WTC11 (cell line): ENCODE measurements around the gene DSG3.

Experiments used
- ATF1 ChIP-seq: sonication (generic); formaldehyde crosslinking; IDR thresholded peaks from 2 replicates; pipeline ENCODE4 v1.8.1; 2023; ENCODE audit warnings: mild to moderate bottlenecking, moderate library complexity, missing genetic modification reagents
- ATF6 ChIP-seq: sonication (generic); formaldehyde crosslinking; IDR thresholded peaks from 2 replicates; pipeline ENCODE4 v1.8.1; 2023; ENCODE audit warnings: mild to moderate bottlenecking, missing genetic modification reagents
- CREM ChIP-seq: sonication (generic); formaldehyde crosslinking; IDR thresholded peaks from 2 replicates; pipeline ENCODE4 v1.8.1; 2022; ENCODE audit warnings: mild to moderate bottlenecking, missing genetic modification reagents, moderate library complexity
- FOXK1 ChIP-seq: sonication (generic); formaldehyde crosslinking; IDR thresholded peaks from 2 replicates; pipeline ENCODE4 v1.8.0; 2022; ENCODE audit warnings: mild to moderate bottlenecking, moderate library complexity, missing genetic modification reagents
- KAT7 ChIP-seq: sonication (generic); formaldehyde crosslinking; IDR thresholded peaks from 2 replicates; pipeline ENCODE4 v1.8.1; 2023; ENCODE audit warnings: missing genetic modification reagents, mild to moderate bottlenecking, borderline replicate concordance
- OVOL2 ChIP-seq: fragments of 250-450 bp; sonication (Bioruptor Pico); IDR thresholded peaks from 2 replicates; pipeline ENCODE4 v1.9.0; 2021; ENCODE audit warnings: mild to moderate bottlenecking, borderline replicate concordance
- SP1 ChIP-seq: sonication (generic); formaldehyde crosslinking; conservative IDR thresholded peaks from 2 replicates; pipeline ENCODE4 v1.8.1; 2022; ENCODE audit warnings: missing genetic modification reagents
- ZNF138 ChIP-seq: sonication (generic); formaldehyde crosslinking; conservative IDR thresholded peaks from 2 replicates; pipeline ENCODE4 v1.8.1; 2022; ENCODE audit warnings: mild to moderate bottlenecking, moderate library complexity, missing genetic modification reagents
- ZNF263 ChIP-seq: sonication (generic); formaldehyde crosslinking; IDR thresholded peaks from 2 replicates; pipeline ENCODE4 v1.8.1; 2022; ENCODE audit warnings: low read depth, mild to moderate bottlenecking, moderate library complexity, missing genetic modification reagents
- TF ChIP-seq, protein P1 (sequence below): fragments of 200-600 bp; IDR thresholded peaks from 2 replicates; pipeline ENCODE4 v1.8.0; 2022; ENCODE audit warnings: antibody characterized with exemption
- TF ChIP-seq, protein P2 (sequence below): sonication (generic); formaldehyde crosslinking; IDR thresholded peaks from 2 replicates; pipeline ENCODE4 v1.8.0; 2022; ENCODE audit warnings: missing genetic modification reagents
- TF ChIP-seq, protein P3 (sequence below): sonication (generic); formaldehyde crosslinking; conservative IDR thresholded peaks from 2 replicates; pipeline ENCODE4 v1.8.1; 2022; ENCODE audit warnings: mild to moderate bottlenecking, missing genetic modification reagents
- TF ChIP-seq, protein P4 (sequence below): sonication (generic); formaldehyde crosslinking; IDR thresholded peaks from 2 replicates; pipeline ENCODE4 v1.8.1; 2023; ENCODE audit warnings: mild to moderate bottlenecking, missing genetic modification reagents
- TF ChIP-seq, protein P5 (sequence below): sonication (generic); formaldehyde crosslinking; IDR thresholded peaks from 2 replicates; pipeline ENCODE4 v1.8.0; 2022; ENCODE audit warnings: mild to moderate bottlenecking, missing genetic modification reagents

DNA sequence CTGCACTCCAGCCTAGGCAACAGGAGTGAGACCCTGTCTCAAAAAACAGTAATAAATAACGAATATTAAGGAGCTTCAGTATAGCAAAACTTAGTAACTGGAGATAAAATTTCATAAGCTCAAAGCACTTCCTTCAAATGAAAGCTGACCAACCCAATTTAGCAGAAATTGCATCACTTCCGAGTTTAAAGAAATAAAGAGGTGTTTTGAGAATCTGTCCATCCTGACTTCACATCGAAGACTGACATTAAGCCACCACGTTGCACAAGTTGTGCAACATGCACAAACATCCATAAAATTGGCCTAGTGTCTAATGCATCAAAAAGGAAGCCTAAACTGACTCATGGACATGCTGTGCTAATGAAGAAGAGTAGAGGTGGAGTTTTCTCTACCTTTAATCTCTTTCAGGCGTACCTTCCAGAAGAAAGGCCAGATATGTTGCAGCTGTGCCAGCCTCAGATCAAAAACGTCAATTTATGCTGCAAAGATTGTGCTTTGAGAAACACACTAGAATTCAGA lies 7.7 kb upstream of the DSG3 start:
- no peak for TF ChIP-seq KAT7 (CRISPR knock-in tag)
- TF ChIP-seq, protein P1, sequence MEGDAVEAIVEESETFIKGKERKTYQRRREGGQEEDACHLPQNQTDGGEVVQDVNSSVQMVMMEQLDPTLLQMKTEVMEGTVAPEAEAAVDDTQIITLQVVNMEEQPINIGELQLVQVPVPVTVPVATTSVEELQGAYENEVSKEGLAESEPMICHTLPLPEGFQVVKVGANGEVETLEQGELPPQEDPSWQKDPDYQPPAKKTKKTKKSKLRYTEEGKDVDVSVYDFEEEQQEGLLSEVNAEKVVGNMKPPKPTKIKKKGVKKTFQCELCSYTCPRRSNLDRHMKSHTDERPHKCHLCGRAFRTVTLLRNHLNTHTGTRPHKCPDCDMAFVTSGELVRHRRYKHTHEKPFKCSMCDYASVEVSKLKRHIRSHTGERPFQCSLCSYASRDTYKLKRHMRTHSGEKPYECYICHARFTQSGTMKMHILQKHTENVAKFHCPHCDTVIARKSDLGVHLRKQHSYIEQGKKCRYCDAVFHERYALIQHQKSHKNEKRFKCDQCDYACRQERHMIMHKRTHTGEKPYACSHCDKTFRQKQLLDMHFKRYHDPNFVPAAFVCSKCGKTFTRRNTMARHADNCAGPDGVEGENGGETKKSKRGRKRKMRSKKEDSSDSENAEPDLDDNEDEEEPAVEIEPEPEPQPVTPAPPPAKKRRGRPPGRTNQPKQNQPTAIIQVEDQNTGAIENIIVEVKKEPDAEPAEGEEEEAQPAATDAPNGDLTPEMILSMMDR: no peak
- no peak for TF ChIP-seq ATF1 (CRISPR knock-in tag)
- TF ChIP-seq, protein P2, sequence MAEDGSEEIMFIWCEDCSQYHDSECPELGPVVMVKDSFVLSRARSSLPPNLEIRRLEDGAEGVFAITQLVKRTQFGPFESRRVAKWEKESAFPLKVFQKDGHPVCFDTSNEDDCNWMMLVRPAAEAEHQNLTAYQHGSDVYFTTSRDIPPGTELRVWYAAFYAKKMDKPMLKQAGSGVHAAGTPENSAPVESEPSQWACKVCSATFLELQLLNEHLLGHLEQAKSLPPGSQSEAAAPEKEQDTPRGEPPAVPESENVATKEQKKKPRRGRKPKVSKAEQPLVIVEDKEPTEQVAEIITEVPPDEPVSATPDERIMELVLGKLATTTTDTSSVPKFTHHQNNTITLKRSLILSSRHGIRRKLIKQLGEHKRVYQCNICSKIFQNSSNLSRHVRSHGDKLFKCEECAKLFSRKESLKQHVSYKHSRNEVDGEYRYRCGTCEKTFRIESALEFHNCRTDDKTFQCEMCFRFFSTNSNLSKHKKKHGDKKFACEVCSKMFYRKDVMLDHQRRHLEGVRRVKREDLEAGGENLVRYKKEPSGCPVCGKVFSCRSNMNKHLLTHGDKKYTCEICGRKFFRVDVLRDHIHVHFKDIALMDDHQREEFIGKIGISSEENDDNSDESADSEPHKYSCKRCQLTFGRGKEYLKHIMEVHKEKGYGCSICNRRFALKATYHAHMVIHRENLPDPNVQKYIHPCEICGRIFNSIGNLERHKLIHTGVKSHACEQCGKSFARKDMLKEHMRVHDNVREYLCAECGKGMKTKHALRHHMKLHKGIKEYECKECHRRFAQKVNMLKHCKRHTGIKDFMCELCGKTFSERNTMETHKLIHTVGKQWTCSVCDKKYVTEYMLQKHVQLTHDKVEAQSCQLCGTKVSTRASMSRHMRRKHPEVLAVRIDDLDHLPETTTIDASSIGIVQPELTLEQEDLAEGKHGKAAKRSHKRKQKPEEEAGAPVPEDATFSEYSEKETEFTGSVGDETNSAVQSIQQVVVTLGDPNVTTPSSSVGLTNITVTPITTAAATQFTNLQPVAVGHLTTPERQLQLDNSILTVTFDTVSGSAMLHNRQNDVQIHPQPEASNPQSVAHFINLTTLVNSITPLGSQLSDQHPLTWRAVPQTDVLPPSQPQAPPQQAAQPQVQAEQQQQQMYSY (CRISPR knock-in tag): no peak
- TF ChIP-seq, protein P3, sequence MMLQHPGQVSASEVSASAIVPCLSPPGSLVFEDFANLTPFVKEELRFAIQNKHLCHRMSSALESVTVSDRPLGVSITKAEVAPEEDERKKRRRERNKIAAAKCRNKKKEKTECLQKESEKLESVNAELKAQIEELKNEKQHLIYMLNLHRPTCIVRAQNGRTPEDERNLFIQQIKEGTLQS: no peak
- no peak for TF ChIP-seq SP1 (CRISPR knock-in tag)
- TF ChIP-seq, protein P4, sequence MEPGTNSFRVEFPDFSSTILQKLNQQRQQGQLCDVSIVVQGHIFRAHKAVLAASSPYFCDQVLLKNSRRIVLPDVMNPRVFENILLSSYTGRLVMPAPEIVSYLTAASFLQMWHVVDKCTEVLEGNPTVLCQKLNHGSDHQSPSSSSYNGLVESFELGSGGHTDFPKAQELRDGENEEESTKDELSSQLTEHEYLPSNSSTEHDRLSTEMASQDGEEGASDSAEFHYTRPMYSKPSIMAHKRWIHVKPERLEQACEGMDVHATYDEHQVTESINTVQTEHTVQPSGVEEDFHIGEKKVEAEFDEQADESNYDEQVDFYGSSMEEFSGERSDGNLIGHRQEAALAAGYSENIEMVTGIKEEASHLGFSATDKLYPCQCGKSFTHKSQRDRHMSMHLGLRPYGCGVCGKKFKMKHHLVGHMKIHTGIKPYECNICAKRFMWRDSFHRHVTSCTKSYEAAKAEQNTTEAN (CRISPR knock-in tag): no peak
- no peak for TF ChIP-seq ATF6 (CRISPR knock-in tag)
- TF ChIP-seq OVOL2 (CRISPR knock-in tag): no peak
- TF ChIP-seq, protein P5, sequence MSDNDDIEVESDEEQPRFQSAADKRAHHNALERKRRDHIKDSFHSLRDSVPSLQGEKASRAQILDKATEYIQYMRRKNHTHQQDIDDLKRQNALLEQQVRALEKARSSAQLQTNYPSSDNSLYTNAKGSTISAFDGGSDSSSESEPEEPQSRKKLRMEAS (CRISPR knock-in tag): no peak
- TF ChIP-seq FOXK1 (CRISPR knock-in tag): no peak
- TF ChIP-seq ZNF138 (CRISPR knock-in tag): no peak
- TF ChIP-seq CREM: no peak
- no peak for TF ChIP-seq ZNF263
